ENCODE results near the gene CRCP.
"Not testable (repeated sequence)": the region's sequence is repeated elsewhere in the genome, so short reads cannot be mapped to it uniquely, and the experiment has no call there.

The CRCP gene

DNA sequence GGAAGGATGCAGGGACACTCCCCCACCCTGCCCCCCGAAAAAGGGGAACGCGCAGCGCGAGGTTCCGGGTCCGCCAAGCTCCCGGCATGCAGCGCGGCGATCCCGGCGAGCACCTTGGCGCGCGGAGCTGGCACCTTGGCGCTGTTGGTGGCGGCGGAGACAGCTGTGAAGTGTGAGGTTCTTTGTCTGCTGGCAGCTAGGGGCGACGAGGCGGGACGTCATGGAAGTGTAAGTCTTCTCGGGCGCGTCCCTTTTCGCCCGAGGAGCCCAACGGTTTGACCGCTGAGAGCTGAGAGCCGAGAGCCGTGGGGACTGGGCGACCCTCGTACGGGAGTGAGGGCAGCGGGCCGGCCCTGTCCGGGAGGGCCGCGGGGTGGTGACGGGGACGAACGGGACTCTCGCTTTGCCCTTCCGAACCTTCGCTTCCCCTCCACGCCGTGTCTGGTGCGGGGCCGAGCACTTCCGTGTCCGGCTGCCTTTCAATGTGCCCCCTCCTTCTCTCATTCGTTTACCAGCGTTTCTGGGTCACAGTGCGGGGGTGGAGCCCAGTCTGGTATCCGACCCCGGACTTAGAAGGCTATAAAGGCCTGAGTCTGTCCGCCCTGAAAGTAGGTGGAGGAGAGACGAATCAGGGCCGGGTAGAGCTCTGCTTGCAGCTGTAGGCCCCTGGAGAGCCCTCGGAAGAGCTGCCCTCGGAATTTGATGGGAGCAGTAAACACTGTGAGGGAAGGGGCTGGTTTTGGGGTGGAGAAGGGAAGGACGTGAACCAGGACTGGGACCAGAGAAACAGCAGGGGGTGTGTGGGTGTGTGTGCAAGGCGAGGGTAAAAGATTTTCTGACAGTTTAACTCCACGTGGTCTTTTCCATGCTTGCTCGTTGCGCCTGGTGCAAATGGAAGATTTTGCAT, at the start of gene CRCP:
TSS of gene CRCP (plus strand) at position 105 of the 907 bp plus-strand sequence. CDS start at position 221, 116 bp downstream.
- CTCF ChIA-PET = interaction anchor here (0.6 to 3.0 kb wide), 3 partner anchors 10 to 16 kb away, joined by 3 to 8 read pairs (median 3); no protein-coding TSS in a partner anchor
- Mint-ChIP-seq H3K4me3 (peak within 1 kb of the TSS; percentile 96), H3K36me3 (peaks cover 22% of the 10 kb centered on the region), H3K9me3 (no peaks in the 10 kb centered on the region), H3K27me3 (peaks cover 3% of the 10 kb centered on the region), H3K4me1 (peaks cover 40% of the 10 kb centered on the region), H3K27ac (peak within 1 kb of the TSS; percentile 98)
- DNase-seq = peak; percentile 89

GRCh38 chr7:66069732-66070131, 44.9 kb upstream of the CRCP start:
- peaks cover 2% of the 10 kb centered on the region for H3K4me1 Mint-ChIP-seq
- no peak overlapping the region for H3K27ac Mint-ChIP-seq
- peaks cover 4% of the 10 kb centered on the region for H3K27me3 Mint-ChIP-seq
- H3K36me3 Mint-ChIP-seq = no peaks in the 10 kb centered on the region
- no peak for DNase-seq
- no peaks in the 10 kb centered on the region for H3K9me3 Mint-ChIP-seq
- H3K4me3 Mint-ChIP-seq = no peak overlapping the region
- CTCF ChIA-PET = no interaction called here

DNA sequence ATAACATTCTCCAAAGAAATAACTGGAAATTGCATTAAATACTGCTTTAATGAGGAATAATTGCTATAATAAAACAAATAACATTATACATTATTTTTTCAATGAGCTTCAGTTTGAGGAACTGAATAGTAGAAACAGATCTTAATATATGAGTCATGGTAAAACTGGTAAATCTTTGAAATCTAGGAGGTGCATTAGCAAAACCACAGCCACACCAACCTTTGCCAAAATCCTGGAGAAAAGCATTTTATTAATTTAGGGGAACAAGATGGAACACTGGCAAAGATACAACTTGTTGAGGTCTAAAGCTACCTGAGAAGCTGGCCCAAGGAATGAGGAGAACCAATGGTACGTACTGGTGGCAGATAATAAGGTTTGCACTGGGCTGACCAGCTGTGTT, 44.4 kb upstream of the CRCP start:
- CTCF ChIA-PET = no interaction called here
- no peak for DNase-seq
- H3K9me3 Mint-ChIP-seq = no peaks in the 10 kb centered on the region
- no peak overlapping the region for H3K4me3 Mint-ChIP-seq
- no peak overlapping the region for H3K27ac Mint-ChIP-seq
- H3K27me3 Mint-ChIP-seq = peaks cover 4% of the 10 kb centered on the region
- H3K4me1 Mint-ChIP-seq = peaks cover 3% of the 10 kb centered on the region
- no peaks in the 10 kb centered on the region for H3K36me3 Mint-ChIP-seq

- H3K4me1 Mint-ChIP-seq = peaks cover 18% of the 10 kb centered on the region
- H3K4me3 Mint-ChIP-seq, H3K27me3 Mint-ChIP-seq: not testable (repeated sequence)
Observed at GRCh38 chr7:66072208-66072607, 42.4 kb upstream of the CRCP start.

GRCh38 chr7:66075590-66076461, 38.8 kb upstream of the CRCP start, which contains the start of gene ASL:
Gene ASL (plus strand): TSS chr7:66075819. CDS start chr7:66076082, 263 bp downstream.
- peak within 1 kb of the TSS; percentile 90 for H3K4me3 Mint-ChIP-seq
- DNase-seq = peak; percentile 94
- CTCF ChIA-PET = no interaction called here
- H3K27me3 Mint-ChIP-seq = peaks cover 4% of the 10 kb centered on the region
- H3K27ac Mint-ChIP-seq = peak within 1 kb of the TSS; percentile 76
- no peaks in the 10 kb centered on the region for H3K9me3 Mint-ChIP-seq
- peaks cover 24% of the 10 kb centered on the region for H3K4me1 Mint-ChIP-seq
- H3K36me3 Mint-ChIP-seq = peaks cover 6% of the 10 kb centered on the region

More at GRCh38 chr7:66072208-66072607, 42.4 kb upstream of the CRCP start:
- DNase-seq, H3K9me3 Mint-ChIP-seq, CTCF ChIA-PET, H3K36me3 Mint-ChIP-seq, H3K27ac Mint-ChIP-seq: not testable (repeated sequence)

DNA sequence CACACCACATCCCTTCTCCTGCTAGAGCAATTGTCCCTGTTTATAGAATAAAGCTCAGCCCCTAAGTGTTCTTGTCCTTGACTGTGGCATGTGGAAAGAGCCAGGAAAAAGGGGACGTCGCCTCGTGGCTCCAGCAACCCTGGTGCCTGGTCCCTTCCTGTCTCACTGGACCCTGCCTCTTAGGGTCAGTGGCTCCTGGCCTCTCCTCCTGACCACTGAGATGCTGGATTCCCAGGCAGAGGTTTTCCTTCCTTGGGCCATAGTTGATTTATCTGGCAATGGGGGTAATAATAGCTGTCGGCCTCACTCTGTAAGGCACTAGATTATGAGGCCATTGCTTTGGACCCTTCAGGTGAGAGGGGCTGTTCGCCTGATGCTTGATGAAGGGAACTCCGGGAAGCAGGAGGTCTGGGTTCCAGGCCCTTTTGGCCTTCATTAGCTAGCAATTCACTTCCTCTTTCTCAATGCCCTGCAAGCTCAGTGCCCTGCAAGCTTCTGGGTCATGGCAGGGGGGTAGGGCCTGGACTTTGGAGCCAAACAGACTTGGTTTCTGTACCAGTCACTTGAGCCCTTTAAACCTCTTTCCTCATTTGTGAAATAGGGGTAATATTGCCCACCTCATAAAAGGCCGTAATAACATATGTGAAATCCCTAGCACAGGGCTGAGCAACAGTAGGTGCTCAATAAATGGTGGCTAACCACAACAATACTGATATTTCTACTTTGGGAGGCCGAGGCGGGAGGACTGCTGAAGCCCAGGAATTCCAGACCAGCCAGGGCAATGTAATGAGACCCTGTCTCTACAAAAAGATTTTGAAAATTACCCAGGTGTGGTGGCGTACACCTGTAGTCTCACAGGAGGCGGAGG, 38.0 kb upstream of the CRCP start:
- CTCF ChIA-PET = no interaction called here
- Mint-ChIP-seq H3K4me1 (peaks cover 24% of the 10 kb centered on the region), H3K9me3 (no peaks in the 10 kb centered on the region), H3K4me3 (peak overlapping the region; percentile 90), H3K27me3 (peaks cover 4% of the 10 kb centered on the region), H3K27ac (peak overlapping the region; percentile 76), H3K36me3 (peaks cover 6% of the 10 kb centered on the region)
- no peak for DNase-seq

DNA sequence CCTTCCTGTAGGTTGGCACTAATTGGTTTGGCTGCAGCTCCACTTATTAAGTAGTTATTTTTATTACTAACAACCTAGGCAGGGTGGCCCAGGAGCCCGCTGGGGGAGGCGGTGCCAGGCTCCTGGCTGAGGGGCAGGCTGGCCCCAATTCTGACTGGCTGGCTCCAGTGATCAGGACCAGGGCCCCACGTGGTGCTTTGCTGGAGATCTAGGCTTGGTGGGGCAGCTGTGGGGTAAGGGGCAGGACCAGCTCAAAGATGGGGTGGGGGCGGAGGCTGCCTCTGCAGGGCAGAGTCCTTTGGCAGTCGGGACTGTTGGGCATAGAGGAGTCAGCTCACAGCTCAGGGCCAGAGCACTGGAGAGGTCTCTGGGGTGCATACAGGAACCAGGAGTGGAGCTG, 36.6 kb upstream of the CRCP start:
- Mint-ChIP-seq H3K27me3 (no peaks in the 10 kb centered on the region), H3K4me3 (peak overlapping the region; percentile 46), H3K36me3 (peaks cover 12% of the 10 kb centered on the region), H3K4me1 (peaks cover 24% of the 10 kb centered on the region), H3K9me3 (no peaks in the 10 kb centered on the region), H3K27ac (peak overlapping the region; percentile 67)
- CTCF ChIA-PET = no interaction called here
- DNase-seq = no peak

DNA sequence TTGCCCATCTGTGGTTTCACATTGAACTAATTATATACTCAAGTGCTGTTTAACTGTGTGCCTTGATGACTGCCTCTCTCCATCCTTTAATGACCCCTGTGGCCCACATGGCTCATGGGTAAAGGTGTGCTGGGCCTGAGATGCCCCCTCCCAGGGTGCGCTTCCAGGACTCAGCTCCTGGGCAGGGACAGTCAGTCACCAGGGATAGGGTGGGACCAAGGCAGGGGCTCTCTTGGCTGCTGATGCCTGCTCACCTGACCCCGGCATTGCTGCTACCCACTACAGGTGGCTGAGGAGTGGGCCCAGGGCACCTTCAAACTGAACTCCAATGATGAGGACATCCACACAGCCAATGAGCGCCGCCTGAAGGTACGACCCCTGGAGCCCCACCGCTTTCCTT, 32.6 kb upstream of the CRCP start:
- peaks cover 7% of the 10 kb centered on the region for H3K4me1 Mint-ChIP-seq
- peaks cover 14% of the 10 kb centered on the region for H3K36me3 Mint-ChIP-seq
- no peak overlapping the region for H3K27ac Mint-ChIP-seq
- no peak overlapping the region for H3K4me3 Mint-ChIP-seq
- CTCF ChIA-PET = interaction anchor here (0.8 kb wide), 1 partner anchor 21 kb away, joined by 3 read pairs; no protein-coding TSS in a partner anchor
- no peaks in the 10 kb centered on the region for H3K27me3 Mint-ChIP-seq
- H3K9me3 Mint-ChIP-seq = no peaks in the 10 kb centered on the region
- no peak for DNase-seq

- H3K27me3 Mint-ChIP-seq = no peaks in the 10 kb centered on the region
- CTCF ChIA-PET = interaction anchor here (0.8 kb wide), 1 partner anchor 22 kb away, joined by 3 read pairs; no protein-coding TSS in a partner anchor
- no peak overlapping the region for H3K27ac Mint-ChIP-seq
- no peak overlapping the region for H3K4me3 Mint-ChIP-seq
- peaks cover under 1% of the 10 kb centered on the region for H3K4me1 Mint-ChIP-seq
- no peaks in the 10 kb centered on the region for H3K9me3 Mint-ChIP-seq
- peaks cover 10% of the 10 kb centered on the region for H3K36me3 Mint-ChIP-seq
- DNase-seq = no peak
Observed at GRCh38 chr7:66082886-66083415, 31.7 kb upstream of the CRCP start.

GRCh38 chr7:66083677-66084076, 31.0 kb upstream of the CRCP start:
- CTCF ChIA-PET = no interaction called here
- H3K4me1 Mint-ChIP-seq = no peaks in the 10 kb centered on the region
- H3K27ac Mint-ChIP-seq = no peak overlapping the region

DNA sequence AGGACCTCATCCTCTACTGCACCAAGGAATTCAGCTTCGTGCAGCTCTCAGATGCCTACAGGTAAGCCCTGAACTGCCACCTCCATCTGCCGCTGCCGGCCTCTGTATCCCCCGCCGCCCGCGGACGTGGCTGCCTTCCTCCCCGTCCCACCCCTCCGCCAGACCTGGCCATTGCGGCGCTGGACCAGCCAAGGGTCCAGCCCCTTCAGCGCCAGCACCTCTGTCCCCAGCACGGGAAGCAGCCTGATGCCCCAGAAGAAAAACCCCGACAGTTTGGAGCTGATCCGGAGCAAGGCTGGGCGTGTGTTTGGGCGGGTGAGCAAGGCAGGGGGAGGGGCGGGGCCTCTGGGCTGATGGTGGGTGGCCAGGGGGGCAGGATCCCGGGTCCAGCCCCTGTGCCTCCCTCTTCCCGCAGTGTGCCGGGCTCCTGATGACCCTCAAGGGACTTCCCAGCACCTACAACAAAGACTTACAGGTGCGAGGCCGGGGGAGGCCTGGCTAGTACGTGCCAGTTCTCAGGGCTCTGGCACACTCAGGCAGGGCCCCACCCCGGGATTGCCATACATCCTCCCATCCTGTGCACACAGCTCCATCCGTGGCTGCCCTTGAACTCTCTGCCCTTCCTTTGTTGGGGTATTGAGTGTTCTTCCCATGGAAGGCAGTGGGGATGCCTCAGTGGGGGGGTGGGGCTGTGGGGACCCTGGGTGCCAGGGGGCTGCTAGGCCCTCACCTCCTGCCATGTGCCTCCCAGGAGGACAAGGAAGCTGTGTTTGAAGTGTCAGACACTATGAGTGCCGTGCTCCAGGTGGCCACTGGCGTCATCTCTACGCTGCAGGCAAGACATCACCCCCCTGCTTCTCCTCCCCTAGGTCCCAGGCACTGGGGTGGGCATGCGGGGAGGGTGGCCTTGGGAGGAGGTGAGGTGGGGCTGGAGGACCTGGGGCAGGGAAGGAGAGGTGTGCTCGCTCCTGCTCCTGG, 25.5 kb upstream of the CRCP start:
- Mint-ChIP-seq H3K27ac (no peak overlapping the region), H3K4me1 (no peaks in the 10 kb centered on the region), H3K36me3 (no peaks in the 10 kb centered on the region)

More at GRCh38 chr7:66083677-66084076, 31.0 kb upstream of the CRCP start:
- H3K36me3 Mint-ChIP-seq = peaks cover 10% of the 10 kb centered on the region
- no peak for DNase-seq
- H3K4me3 Mint-ChIP-seq = no peak overlapping the region
- H3K27me3 Mint-ChIP-seq = no peaks in the 10 kb centered on the region
- H3K9me3 Mint-ChIP-seq = no peaks in the 10 kb centered on the region

DNA sequence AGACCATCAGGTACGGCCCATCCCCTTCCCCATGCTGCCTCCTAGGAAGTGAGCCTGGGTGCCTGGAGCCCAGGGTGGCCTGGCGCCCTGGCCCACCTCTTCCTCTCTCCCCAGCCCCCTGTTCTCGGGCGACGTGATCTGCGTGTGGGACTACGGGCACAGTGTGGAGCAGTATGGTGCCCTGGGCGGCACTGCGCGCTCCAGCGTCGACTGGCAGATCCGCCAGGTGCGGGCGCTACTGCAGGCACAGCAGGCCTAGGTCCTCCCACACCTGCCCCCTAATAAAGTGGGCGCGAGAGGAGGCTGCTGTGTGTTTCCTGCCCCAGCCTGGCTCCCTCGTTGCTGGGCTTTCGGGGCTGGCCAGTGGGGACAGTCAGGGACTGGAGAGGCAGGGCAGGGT, 22.0 kb upstream of the CRCP start:
- CTCF ChIA-PET = no interaction called here
- DNase-seq = no peak
- no peak overlapping the region for H3K4me3 Mint-ChIP-seq
- H3K36me3 Mint-ChIP-seq = no peaks in the 10 kb centered on the region
- H3K27ac Mint-ChIP-seq = no peak overlapping the region
- H3K27me3 Mint-ChIP-seq = no peaks in the 10 kb centered on the region
- no peaks in the 10 kb centered on the region for H3K4me1 Mint-ChIP-seq
- H3K9me3 Mint-ChIP-seq = no peaks in the 10 kb centered on the region

More for the DNA sequence above, 25.5 kb upstream of the CRCP start:
- Mint-ChIP-seq H3K27me3 (no peaks in the 10 kb centered on the region), H3K4me3 (no peak overlapping the region), H3K9me3 (no peaks in the 10 kb centered on the region)
- CTCF ChIA-PET = no interaction called here
- DNase-seq = no peak

All from activated naive CD4-positive, alpha-beta T cell treated with anti-CD3 and anti-CD28 coated beads, Interleukin-2, amount 10 ng/mL, durations not matched to agents 7 days and 5 days (primary cell).